Epithelial cell of esophagus (primary cell): ENCODE results near the gene OPRD1.

Experiments used
- DNase-seq: peaks from one replicate; pipeline ENCODE4 v3.0.0; 2010; ENCODE audit warnings: low read depth
- H3K4me3 ChIP-seq: 2 replicates; pipeline ENCODE4 v1.5.1; 2011; ENCODE audit warnings: mild to moderate bottlenecking, low read length, control low read depth
- TF ChIP-seq, protein P1 (sequence below): IDR thresholded peaks from 2 replicates; pipeline ENCODE4 v1.5.1; 2011; ENCODE audit warnings: low read depth, mild to moderate bottlenecking, low read length, control low read depth, inconsistent platforms; ENCODE audit not compliant: insufficient read depth; ENCODE audit errors: missing control alignments

Gene OPRD1

DNA sequence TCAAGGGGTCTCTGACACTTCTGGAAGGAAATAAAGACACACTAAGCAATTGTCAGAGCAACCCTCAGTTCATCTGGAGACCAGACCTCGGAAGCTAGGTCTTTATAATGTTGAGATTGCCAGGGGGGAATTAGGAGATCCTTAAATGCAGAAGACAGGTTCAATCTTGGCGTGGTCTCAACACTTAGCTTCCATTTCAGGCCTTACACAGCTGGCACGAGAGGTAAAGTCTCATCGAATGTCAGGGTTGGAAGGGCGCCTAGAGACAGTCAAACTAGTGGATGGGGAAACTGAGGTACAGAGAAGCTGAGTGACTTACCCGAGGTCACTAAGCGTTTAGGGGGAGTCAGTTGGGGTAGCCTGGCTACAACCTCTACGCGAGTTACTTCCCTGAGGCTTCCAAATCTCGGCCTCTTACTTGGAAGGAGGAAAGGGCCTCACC, 101.8 kb downstream of the OPRD1 start:
- TF ChIP-seq, protein P1, sequence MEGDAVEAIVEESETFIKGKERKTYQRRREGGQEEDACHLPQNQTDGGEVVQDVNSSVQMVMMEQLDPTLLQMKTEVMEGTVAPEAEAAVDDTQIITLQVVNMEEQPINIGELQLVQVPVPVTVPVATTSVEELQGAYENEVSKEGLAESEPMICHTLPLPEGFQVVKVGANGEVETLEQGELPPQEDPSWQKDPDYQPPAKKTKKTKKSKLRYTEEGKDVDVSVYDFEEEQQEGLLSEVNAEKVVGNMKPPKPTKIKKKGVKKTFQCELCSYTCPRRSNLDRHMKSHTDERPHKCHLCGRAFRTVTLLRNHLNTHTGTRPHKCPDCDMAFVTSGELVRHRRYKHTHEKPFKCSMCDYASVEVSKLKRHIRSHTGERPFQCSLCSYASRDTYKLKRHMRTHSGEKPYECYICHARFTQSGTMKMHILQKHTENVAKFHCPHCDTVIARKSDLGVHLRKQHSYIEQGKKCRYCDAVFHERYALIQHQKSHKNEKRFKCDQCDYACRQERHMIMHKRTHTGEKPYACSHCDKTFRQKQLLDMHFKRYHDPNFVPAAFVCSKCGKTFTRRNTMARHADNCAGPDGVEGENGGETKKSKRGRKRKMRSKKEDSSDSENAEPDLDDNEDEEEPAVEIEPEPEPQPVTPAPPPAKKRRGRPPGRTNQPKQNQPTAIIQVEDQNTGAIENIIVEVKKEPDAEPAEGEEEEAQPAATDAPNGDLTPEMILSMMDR, result no peak
- peak overlapping the region; percentile 54 for H3K4me3 ChIP-seq
- DNase-seq, result no peak

DNA sequence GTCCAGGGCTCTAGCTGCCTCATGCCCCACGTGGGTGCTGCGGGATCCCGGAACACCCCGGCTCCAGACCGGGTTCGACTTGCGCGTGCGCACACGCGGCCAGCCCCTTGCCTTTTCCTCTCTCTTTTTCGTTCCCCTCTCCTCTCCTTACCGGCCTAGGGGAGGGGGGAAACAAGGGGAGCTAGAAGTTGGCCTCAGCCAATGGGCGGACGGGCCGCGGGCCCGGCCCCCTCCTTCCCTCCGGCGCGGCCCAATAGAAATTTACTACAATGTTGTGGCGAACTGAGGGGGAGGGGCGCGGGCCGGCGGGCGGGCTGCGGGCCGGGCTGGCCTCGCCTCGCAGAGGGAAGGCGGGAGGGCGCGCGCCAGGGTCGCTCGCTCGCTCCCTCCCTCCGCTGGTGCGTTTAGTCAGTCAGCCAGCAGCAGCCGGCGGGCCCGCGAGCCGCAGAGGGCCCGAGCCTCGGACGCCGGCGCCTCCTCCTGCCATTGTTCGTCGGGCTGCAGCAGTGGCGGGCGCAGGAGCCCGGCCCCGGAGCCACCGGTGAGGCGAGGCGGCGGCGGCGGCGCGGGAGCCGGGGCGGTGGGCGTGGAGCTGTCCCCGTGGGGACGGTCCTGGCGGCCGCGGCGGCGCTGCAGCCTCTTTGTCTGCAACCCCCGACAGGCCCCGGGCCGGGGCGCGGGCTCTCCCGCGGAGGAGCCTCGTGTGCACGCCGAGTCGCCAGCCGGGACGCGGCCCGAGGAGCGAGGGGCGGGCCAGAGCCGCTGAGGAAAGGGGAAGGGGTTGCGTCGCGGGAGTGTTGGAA, 102.5 kb downstream of the OPRD1 start, which contains the start of gene EPB41:
Gene EPB41 (plus strand): TSS at position 342 of the 803 bp plus-strand sequence. CDS start 72,869 bp downstream, outside the sequence.
- TF ChIP-seq, protein P1, result no peak
- DNase-seq, result peak; percentile 84

DNA sequence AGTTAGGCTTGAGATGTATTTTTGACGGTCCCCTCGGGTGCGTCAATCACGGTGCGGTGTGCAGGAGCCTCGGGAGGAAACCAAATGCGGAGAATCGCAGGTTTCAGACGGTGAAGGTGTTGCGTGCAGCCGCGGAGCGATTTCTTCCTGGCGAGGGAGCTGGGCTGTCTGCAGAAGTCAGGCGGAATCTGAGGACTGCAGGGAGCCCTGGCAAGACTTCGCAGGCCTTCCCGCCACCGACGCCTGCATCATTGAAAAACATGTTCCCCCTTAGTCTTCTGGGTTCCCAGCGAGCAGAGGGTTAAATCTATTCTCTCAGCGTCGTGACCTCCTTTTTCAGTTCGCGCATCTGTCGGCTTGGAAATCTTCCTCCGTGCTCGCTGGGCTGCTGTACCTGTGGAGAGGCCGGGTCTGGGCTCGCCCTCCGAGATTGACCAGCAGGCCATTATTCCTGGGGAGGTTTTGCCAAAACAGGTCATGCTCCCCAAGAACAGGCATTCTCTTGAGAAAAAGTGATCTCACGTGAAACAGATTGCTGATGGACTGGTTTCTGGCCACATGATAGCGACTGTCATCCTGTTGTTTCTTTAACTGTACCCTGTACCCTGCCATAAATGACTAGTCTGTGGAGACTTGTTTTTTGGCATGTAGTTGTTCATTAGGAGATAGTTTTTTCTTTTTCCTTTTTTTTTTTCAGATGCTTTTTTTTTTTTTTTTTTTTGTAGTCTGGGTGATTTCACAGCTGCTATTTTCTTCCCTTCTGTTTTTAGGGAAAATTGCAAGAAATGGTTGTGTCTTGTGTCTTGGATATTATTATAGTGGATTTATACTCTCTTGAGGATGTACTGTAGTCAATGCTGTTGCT, 103.3 kb downstream of the OPRD1 start:
- TF ChIP-seq, protein P1, result no peak
- DNase-seq, result peak; percentile 59
- peak overlapping the region; percentile 54 for H3K4me3 ChIP-seq

More for the DNA sequence above, 102.5 kb downstream of the OPRD1 start, which contains the start of gene EPB41:
- H3K4me3 ChIP-seq, result peak within 1 kb of the TSS; percentile 54

DNA sequence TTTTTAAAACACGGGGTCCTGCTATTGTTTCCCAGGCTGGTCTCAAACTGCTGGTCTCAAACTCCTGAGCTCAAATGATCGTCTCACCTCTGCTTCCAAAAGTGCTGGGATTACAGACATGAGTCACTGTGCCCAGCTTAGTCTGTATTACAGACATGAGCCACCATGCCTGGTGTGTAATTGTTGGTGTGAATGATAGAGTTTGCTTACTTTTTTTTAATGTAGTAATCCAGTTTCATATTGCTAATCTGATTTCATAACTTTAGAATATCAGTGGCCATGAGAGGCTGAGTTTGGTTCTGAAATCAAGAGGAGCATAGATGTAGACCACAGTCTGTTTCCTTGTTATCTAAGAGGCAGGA, 105.8 kb downstream of the OPRD1 start:
- TF ChIP-seq, protein P1, result no peak
- H3K4me3 ChIP-seq, result no peak overlapping the region
- DNase-seq, result peak; percentile 41
